ENCODE data around the gene WNK1.
"Not testable (repeated sequence)": the region's sequence is repeated elsewhere in the genome, so short reads cannot be mapped to it uniquely, and the experiment has no call there.

WNK1 gene

DNA sequence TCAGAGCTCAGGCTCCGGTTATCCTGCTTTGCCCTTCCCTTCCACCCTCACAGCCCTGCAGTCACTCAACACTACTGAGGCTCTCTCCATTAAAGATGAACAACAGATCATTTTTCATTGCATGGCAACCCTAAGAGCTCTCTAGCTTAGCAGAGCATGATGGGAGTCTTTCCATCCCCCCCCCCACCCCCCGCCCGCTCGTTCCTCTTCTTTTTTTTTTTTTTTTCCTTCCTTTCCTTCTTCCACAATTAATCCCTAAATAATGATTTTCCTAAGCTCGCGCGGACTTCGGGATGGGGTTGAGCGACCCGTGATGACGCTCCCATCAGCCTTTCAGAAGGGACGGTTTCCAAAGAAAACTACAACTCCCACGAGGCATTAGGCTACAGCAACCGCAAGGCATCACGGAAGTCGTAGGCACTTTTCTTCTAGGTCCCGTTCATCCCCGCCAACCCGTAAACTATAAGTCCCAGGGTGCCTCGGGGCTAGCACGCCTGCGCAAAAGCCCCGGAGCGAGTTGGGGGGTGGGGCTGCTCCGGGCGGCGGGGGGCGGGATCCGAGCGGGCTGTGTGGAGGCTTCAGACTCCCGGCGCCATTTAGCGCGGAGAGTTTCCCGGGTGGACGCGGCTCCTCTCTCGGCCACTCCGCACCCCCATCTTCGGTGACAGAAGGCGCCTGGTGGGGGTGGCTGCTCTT is at the start of gene WNK1:
TSS of gene WNK1 (plus strand) at position 581 of the 696 bp plus-strand sequence. CDS start 987 bp downstream, outside the sequence.
- DNase-seq = peak; percentile 98 to 99

DNA sequence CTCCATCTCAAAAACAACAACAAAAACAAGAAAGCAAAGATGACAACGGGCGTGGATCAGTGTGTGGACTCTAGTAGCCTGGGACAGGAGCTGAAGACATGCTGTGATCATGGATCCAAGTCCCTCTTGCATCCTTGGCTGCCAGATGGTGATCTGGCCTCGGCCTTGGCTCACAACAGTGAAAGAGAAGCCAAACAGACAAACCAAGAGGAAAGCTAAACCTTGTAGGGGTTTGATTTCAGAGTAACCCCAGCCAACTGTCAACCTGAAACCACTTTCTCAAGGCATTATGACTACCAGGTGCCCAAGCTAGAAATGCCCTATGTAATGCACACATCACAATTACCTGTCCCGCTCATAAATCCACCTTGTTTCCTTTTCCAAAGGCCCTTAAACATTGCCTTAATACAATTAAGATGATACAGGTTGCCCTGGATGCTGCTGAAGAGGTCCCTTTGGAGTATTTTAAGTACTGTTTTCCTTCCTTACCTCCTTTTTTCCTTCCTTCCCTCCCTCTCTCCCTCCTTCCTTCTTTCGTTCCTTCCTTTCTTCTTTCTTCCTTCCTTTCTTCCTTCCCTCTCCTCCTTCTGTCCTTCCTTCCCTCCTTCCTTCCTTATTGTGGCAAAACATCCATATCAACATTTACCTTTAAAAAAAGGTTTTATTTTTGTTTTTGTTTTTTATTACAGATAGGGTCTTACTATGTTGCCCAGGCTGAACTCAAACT is 47.7 kb upstream of the WNK1 start:
- no peak for DNase-seq

DNA sequence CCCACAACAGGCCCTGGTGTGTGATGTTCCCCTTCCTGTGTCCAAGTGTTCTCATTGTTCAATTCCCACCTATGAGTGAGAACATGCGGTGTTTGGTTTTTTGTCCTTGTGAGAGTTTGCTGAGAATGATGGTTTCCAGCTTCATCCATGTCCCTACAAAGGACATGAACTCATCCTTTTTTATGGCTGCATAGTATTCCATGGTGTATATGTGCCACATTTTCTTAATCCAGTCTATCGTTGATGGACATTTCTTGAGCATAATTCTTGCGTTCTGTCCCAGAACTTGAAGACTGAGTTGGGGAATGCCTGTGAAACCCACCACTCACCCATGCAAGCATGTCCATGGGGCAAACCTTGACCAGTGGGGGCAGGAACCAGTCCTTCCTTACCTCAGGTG is 44.3 kb upstream of the WNK1 start:
- not testable (repeated sequence) for DNase-seq

DNA sequence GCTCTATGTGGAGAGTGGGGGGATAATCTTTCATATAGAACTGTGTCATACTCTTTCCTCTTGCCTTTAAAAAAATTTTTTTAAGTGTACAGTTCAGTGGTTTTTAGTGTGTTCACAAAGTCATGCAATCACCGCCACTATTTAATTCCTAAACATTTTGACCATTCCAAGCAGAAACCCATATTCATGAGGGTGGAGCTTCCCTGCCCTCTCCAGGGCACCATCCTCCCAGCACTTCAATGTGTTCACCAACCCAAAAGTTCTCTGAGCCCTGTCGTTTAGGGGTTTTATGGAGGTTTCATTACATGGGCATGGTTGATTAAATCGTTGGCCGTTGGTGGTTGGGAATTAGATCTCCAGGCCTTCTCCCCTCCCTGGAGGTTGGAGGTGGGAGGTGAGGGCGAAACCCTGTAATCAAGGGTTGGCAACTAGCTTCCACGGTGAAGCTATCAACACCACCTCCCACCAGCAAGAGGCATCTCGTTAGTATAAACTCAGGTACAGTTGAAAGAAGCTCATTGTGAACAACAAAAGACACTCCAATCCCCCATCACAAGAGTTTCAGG is 42.8 kb upstream of the WNK1 start:
- DNase-seq = no peak

DNA sequence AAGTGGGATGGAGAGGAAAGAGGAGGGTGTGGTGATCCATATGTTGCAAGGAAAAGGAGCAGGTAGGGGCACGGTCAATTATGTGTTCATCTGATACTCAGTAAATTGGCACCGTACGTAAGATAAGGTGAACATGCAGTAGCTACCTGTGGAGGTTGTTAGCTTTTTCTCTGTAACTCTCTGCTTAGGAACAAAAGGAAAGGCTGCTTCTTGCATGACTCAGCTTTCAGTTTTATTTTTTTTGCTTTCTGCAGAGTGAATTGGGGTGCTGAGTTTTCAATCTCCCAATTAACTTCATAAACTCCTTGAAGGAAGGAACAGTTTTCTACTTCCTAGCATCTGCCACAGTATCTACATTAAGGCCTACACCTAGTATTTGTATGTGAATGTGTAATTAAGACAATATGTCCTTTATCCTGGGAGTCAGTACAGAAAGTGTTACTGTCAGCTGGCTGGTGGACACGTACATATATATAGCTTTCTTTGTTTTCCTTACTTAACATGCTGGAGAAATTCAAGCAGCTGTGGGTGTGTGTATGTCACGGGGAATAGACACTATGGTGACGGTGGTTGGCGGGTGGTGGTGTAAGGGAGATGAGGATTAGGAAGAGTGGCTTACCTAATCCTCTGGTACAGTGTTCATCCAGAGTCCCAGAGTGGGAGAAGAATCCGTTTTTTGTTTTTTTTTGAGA is 40.1 kb upstream of the WNK1 start:
- DNase-seq = no peak

DNA sequence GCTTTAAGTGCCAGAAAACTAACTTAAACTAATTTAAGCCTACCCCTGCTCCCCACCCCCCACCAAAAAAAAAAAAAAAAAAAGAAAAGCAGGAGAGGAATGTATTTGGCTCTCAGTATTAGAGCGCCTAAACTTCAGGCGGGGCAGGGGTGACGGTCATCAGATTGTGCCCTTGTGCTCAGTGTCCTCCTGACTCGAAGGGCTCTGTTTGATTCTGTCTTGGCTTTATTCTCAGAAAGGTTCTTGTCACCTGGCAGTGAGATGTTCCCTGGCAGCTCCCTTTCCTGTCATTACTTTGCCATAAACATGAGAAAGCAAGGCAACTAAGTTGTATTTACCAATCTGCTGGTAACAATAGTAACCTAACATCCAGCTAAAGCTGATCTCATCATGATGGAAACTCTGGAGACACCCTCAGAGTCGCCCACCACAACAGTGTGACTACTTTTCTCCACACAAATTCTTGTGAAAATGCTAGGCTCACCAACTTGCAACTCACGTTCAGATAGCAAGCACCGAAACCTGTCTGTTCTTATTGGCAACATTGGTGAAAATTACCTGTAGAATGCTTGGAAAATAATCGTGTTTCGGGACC is 39.0 kb upstream of the WNK1 start:
- peak in 1 of 2 experiments; percentile 58 for DNase-seq

DNA sequence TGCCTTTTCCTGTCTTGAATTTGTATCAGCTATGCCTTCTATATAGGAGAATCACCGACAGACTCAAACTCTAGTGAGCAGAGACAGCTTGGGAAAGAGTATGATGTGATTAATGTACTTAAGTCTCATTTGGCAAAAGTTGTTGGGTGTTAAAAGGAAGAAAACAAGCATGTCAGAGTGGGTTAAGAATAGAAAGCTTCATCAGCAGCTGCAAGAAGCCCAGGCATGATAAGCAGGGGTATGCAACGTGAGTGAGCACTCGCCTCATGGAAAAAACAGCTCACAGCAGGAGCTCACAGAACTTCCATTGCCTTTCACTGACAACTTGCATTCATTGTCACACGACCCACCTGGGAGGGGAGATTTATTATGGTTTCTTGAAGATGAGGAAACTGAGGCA is 35.9 kb upstream of the WNK1 start:
- peak; percentile 45 to 57 for DNase-seq

DNA sequence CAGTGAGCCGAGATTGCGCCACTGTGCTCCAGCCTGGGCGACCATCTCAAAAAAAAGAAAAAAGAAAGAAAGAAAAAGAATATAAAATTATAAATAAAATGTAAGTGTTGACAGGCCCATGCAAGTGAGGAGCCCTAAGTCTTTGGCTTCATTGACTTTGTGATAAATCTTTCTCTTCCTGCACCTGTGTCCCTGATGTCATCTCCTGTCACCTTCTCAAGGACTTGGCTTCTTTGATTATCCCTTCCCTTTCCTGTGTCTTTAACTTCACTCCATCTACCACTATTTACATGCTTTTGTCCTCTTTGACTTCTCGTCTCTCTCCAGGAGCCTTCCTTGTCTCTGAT is 33.6 kb upstream of the WNK1 start:
- no peak for DNase-seq

DNA sequence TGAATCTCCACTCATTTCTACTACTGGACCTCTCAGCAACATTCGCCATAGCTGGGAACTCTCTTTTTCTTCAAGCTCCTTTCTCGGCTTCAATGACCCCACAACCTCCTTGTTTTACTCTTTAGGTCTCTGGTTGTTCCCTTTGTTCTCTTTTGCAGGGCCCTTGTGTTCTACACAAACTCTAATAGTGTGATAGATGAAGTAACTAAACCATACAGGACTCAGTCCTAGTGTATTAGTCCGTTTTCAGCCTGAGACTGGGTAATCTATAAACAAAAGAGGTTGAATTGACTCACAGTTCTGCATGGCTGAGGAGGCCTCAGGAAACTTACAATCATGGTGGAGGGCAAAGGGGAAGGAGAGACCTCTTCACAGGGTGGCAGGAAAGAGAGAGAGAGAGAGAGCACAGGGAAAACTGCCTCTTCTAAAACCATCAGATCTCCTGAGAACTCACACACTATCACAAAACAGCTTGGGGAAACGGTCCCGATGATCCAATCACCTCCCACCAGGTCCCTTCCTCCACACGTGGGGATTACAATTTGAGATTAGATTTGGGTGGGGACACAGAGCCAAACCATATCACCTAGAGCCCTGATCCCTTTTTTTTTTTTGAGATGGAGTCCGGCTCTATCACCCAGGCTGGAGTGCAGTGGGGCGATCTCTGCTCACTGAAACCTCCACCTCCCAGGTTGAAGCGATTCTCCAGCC is 32.0 kb upstream of the WNK1 start:
- DNase-seq = no peak

DNA sequence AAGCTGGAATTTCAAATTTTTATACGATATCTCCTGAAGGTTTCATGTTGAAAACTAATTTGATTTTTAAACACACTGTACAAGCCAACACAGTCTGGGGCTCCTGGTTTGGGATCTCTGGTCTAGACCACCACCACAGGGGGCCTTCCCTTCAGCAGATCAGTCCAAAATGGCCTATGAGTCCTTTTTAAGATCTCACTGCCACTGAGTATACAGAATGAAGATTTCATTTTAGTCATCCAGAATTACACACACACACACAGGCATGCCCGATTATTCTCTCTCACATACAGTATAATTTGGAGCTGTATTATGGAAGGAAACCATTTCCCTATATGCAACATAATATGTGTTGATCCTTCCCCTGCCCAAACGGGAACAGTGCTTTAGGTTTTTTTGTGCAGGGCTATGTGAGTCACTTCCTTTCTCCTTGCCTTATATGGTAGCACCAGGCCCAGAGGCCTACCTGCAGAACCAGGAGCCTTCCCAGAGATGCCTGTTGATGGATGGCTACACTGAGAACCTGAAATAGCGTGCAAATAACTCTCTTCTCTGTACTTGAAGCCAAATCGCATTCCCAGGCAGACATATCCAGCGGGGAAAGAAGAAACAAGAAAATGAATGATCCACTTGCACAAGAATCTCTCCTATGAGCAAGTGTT is 28.1 kb upstream of the WNK1 start:
- DNase-seq = no peak

DNA sequence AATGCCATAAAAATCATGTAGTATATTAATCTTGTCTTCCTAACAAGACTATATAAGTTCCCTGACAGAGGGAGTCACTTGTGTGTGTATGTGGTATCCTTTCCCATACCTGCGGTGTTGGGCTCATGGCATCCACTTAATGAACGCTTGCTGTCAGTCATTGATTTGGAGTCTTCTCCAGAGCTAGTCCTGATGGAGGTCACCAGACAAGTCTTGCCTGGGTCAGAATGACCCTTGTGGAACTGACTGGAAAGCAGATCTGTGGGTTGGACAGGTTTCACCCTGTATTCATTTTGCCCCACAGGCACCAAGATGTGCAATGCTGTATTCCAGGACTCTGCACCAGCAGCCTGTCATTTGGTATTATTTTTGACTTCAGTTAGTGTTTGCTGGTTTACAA is 27.3 kb upstream of the WNK1 start:
- no peak for DNase-seq

DNA sequence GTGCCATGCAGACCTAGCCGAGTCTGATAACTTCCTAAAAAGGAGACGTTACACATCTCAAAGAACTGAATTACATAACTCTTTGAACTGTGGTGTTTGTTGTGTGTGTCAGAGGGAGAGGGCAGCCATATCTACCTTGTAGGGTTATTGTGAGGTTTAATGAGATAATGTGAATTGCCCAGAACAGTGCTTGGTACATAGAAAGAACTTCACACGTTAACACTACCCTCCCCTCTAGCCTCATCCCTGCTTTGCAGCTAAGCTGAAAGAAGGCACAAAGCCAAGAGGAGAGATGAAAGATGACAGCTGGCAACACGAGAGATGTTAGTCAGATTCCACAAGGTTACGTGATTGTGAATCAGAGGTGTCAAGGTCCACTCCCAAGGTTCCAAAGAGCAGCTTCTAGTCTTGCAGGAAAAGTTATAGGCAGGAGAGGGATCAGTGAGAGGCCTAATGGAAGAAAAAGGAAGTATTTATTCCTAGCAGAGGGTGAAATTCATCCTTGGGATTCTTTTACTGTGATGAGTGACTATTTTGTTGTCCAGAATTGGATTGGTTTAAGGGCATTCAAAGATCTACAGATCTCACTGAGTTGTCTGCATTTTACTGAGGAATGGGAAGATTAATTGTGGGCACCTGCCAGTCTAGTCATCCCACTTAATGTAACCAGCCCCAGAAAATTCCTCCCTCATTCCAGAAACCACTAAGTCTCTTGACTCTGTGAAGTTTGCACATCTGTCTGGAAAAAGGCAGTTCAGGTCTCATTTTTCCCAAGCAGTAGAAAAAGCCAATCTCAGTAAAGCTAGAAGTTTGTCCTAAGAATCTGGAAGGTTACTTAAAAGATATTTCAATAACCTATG is 25.9 kb upstream of the WNK1 start:
- no peak for DNase-seq

DNA sequence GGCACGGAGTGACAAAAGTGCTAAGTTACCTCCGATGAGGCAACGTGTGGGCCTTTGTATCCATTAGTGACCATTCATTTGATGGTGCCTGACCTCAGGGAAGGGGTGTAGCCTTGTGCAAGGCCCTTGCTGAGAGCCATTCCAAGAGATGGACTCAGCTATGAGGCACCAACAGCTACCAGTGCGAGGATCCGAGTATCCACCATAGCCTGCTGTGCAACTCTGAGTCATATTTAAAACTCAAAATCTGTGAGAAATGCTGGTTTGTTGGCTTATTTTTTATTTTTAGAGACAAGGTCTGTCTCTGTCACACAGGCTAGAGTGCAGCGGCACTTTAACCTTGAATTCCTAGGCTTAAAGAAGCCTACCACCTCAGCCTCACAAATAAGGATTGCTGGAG is 25.1 kb upstream of the WNK1 start:
- no peak for DNase-seq

DNA sequence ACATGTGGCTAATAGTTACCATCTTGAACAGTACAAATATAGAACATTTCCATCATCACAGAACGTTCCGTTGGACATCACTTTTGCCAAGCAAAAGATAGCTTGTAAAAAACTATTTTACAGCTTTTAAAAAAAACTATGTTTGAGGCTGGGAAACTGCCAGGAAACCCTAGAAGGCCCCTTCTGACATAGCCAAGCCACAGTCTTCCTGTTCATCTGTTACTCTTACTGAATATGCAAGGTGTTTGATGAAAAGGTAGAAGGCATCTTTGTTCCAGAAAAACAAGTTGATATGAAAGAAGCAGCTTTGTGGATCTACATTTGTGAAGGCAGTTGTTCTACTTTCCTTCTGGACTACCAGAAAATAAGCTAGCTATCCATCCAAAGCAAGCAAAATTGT is 23.6 kb upstream of the WNK1 start:
- DNase-seq = no peak

DNA sequence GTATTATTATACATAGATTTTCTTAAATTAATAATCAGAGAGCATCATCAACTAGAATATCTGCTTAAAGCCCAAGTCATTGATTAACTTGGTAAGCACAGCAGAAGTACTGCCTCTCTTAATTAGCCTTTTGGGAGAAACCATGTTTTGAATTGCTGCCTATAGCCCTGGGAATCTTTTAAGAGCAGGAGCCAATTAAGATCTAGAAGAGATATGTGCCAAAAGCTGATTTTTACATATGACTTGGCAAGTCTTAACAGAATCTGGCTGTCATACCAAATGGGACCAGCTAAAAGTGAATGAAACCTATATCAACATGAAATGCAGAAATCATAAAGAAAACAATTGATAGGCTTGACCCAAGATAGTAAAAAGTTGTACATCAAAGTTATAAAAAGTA is 23.2 kb upstream of the WNK1 start:
- DNase-seq = no peak

DNA sequence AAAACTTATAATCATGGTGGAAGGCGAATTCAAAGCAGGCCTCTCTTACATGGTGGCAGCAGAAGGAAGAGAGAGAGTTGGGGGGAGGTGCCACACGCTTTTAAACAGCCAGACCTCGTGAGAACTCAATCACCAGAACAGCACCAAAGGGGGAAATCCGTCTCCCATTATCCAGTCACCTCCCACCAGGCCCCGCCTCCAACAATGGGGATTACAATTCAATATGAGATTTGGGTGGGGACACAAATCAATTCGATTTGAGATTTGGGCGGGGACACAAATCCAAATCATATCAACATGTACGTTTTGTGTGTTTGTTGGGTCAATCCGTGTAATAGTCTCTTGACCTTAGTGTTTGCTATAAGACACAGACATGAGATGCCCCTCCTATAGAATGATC is 21.8 kb upstream of the WNK1 start:
- DNase-seq = no peak

DNA sequence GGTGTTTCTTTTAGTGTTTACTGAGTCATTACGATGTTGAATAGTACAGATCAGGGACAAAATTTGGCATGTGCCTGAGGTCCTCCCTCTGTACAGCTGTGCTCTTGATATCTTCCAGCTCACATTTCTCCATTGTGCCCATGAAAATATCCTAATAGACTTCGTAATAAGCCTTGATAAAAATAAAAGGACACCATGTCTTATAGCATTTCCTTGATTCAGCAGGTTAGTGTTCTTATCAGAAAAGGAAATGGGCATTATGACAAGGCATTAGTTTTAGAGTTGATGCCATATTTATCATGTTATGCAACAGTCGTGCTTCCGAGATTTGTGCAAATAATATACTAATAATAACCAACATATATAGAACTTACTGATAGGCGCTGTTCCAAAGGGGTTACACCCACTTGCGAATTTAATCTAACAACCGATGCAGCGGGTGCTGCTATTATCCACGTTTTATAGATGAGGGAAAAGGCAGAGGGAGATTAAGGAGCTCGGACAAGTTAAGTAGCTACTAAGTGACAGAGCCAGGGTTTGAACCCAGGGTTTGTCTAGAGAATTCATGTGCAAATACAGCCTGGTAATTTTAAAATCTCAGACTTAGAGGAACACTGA is 15.1 kb upstream of the WNK1 start:
- no peak for DNase-seq

DNA sequence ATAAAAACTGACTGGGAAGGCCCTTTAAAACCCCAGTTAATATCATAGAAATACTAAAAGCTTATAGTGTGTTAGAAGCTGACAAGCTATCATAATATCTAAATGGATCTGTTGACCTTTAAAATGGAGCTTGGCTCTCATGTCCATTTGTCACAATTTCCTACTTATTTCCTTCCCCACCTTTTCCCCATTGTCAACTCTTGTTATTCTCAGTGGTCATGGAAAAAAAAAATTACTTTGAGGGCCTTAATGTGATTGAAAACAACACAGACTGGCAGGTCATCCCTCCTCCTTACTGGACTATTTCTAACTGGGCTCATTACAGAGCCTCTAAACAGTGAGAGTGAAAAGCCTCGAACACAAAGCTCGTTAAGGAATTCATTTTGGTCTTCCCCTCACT is 13.7 kb upstream of the WNK1 start:
- DNase-seq = no peak

DNA sequence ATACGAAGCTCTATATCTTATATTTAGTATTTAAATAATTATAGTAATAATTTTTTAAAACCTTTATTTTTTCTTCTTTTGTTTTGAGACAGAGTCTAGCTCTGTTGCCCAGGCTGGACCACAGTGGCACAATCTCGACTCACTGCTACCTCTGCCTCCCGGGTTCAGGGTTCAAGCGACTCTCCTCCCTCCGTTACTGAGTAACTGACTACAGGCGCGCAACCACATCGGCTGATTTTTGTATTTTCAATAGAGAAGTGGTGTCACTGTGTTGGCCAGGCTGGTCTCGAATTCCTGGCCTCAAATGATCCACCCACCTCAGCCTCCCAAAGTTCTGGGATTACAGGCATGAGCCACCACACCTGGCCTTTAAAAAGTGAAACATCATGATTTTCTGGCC is 13.0 kb upstream of the WNK1 start:
- DNase-seq = no peak

DNA sequence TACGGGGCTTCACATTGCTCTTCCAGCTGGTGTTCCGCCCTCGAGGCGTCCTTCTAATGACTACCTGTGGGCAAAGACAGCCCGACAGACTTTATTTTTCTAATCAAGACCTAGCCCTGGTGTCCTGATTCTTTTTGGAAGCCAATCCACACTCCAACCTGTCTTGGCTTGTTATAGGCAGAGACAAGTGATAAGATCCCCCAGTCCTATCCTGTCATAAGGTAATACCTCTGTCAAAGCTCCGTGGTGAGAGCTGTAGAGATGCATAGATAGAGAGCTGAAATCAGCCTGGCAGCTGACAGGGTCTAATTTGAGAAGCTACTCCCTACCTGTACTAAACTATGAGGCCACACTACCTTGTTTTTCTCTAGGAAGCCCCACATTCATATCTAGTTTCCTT is 11.5 kb upstream of the WNK1 start:
- no peak for DNase-seq

DNA sequence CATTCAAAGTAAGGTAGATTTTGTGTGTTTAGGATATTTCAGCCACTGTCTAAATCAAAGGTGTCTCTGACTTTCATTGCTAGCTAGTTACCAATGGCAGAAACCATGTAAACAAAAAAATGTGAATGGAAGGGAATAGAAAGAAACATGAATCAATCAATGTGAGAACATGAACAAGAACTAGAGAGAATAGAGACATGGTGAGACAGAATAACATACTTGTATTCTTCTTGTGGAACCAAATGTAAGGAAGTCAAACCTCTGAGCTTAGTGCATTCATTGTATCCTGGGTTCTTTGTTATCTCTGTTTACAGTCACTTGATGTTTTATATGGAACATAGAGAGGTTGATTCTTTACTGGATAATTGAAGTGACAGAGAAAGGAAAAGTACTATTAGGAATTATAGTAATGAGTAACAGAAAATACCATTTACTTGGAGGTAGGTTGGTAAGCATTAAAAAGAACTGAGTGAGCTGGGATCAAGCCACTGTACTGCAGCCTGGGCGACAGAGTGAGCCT is 2.6 kb upstream of the WNK1 start:
- DNase-seq = no peak
